ENCODE measurements around the gene RPUSD1. TPM values are rescaled to one million over a fixed set of nuclear protein-coding genes. Genes with fewer than 3 reads are reported as not detected.

RPUSD1 gene
- total RNA-seq, 4 donors from 2014 or later, result 16.1 to 71.4 (median 24.8) TPM

GRCh38 chr16:824601-825000, 36.4 kb upstream of the RPUSD1 start:
- Histone ChIP-seq H3K4me3 (no peak overlapping the region), H3K36me3 (no peaks in the 10 kb centered on the region), H3K9me3 (no peaks in the 10 kb centered on the region), H3K27me3 (peaks cover 32% of the 10 kb centered on the region), H3K4me1 (no peaks in the 10 kb centered on the region), H3K27ac (no peak overlapping the region)
- intact Hi-C loops (cut with DNase I; ENCODE audit: low total_unique reads) (no loop called here), in situ Hi-C loops (cut with MboI; ENCODE audit: low pct_ligation_motif_present in 1 of 4, low pct_unique_long_range_greater_than_20kb in 1 of 4, low sequenced_read_pairs in 3 of 4) (loop anchor here in 2 of 4 donors (25.0 kb wide), 1 partner anchor 238 kb away; the partner anchor contains the start of gene SSTR5 (in 2 of the 2))
- WGBS, 2 donors (ENCODE audit: low coverage in 1 of 2), result 85% methylated on average over 25 of the region's 25 CpGs; no CpG with 5 or more reads in 1 of the 2 donors
- DNase-seq, result no peak
- no peak for TF ChIP-seq CTCF (IDR thresholded peaks at IDR 0.05)
- TF ChIP-seq POLR2AphosphoS5 (IDR thresholded peaks at IDR 0.05), result no peak
- no peak for TF ChIP-seq EP300 (IDR thresholded peaks at IDR 0.05; ENCODE audit: low read depth)
- TF ChIP-seq POLR2A (IDR thresholded peaks at IDR 0.05), result no peak

- WGBS, 2 donors (ENCODE audit: low coverage in 1 of 2), result 80% methylated on average over 1 to 13 of the region's 22 CpGs
- H3K27me3 ChIP-seq, result peaks cover 36% of the 10 kb centered on the region
- H3K4me1 ChIP-seq, result no peaks in the 10 kb centered on the region
- in situ Hi-C loops (cut with MboI; ENCODE audit: low pct_ligation_motif_present in 1 of 4, low pct_unique_long_range_greater_than_20kb in 1 of 4, low sequenced_read_pairs in 3 of 4) (loop anchor here in 2 of 4 donors (25.0 kb wide), 1 partner anchor 238 kb away; the partner anchor contains the start of gene SSTR5 (in 2 of the 2)), intact Hi-C loops (cut with DNase I; ENCODE audit: low total_unique reads) (no loop called here)
- no peaks in the 10 kb centered on the region for H3K9me3 ChIP-seq
- H3K36me3 ChIP-seq, result no peaks in the 10 kb centered on the region
- no peak overlapping the region for H3K27ac ChIP-seq
- H3K4me3 ChIP-seq, result no peak overlapping the region
- TF ChIP-seq POLR2A (IDR thresholded peaks at IDR 0.05) (no peak), EP300 (IDR thresholded peaks at IDR 0.05; ENCODE audit: low read depth) (no peak), POLR2AphosphoS5 (IDR thresholded peaks at IDR 0.05) (no peak)
- no peak for DNase-seq
Measured at GRCh38 chr16:824194-824593, 36.0 kb upstream of the RPUSD1 start.

- TF ChIP-seq CTCF (IDR thresholded peaks at IDR 0.05) (no peak), POLR2AphosphoS5 (IDR thresholded peaks at IDR 0.05) (no peak), EP300 (IDR thresholded peaks at IDR 0.05; ENCODE audit: low read depth) (no peak), POLR2A (IDR thresholded peaks at IDR 0.05) (no peak)
- no peaks in the 10 kb centered on the region for H3K4me1 ChIP-seq
- DNase-seq, result no peak
- H3K27me3 ChIP-seq, result peaks cover 46% of the 10 kb centered on the region
- no peaks in the 10 kb centered on the region for H3K9me3 ChIP-seq
- H3K27ac ChIP-seq, result no peak overlapping the region
- H3K4me3 ChIP-seq, result no peak overlapping the region
- intact Hi-C loops (cut with DNase I; ENCODE audit: low total_unique reads) (no loop called here), in situ Hi-C loops (cut with MboI; ENCODE audit: low pct_ligation_motif_present in 1 of 4, low pct_unique_long_range_greater_than_20kb in 1 of 4, low sequenced_read_pairs in 3 of 4) (loop anchor here in 2 of 4 donors (25.0 kb wide), 1 partner anchor 239 kb away; the partner anchor contains the start of gene SSTR5 (in 2 of the 2))
- no peaks in the 10 kb centered on the region for H3K36me3 ChIP-seq
- WGBS, 2 donors (ENCODE audit: low coverage in 1 of 2), result 85% methylated on average over 9 of the region's 9 CpGs; no CpG with 5 or more reads in 1 of the 2 donors
Measured at GRCh38 chr16:822909-823297, 34.7 kb upstream of the RPUSD1 start.

- no peak for DNase-seq
- 81% methylated on average over 19 of the region's 21 CpGs; no CpG with 5 or more reads in 1 of the 2 donors for WGBS, 2 donors (ENCODE audit: low coverage in 1 of 2)
- no peak overlapping the region for H3K4me3 ChIP-seq
- in situ Hi-C loops (cut with MboI; ENCODE audit: low pct_ligation_motif_present in 1 of 4, low pct_unique_long_range_greater_than_20kb in 1 of 4, low sequenced_read_pairs in 3 of 4), result loop anchor here in 2 of 4 donors (25.0 kb wide), 1 partner anchor 240 kb away; the partner anchor contains the start of gene SSTR5 (in 2 of the 2)
- no peaks in the 10 kb centered on the region for H3K36me3 ChIP-seq
- intact Hi-C loops (cut with DNase I; ENCODE audit: low total_unique reads), result no loop called here
- TF ChIP-seq POLR2A (IDR thresholded peaks at IDR 0.05) (no peak), POLR2AphosphoS5 (IDR thresholded peaks at IDR 0.05) (no peak), CTCF (IDR thresholded peaks at IDR 0.05) (no peak), EP300 (IDR thresholded peaks at IDR 0.05; ENCODE audit: low read depth) (no peak)
- H3K9me3 ChIP-seq, result no peaks in the 10 kb centered on the region
- no peaks in the 10 kb centered on the region for H3K4me1 ChIP-seq
- peaks cover 52% of the 10 kb centered on the region for H3K27me3 ChIP-seq
- no peak overlapping the region for H3K27ac ChIP-seq
Measured at GRCh38 chr16:822174-822908, 34.2 kb upstream of the RPUSD1 start.

Measured in transverse colon (tissue), 4 donors.